H1 (cell line): Measurements from ENCODE around the gene NFX1. TPM values are rescaled to one million over a fixed set of nuclear protein-coding genes. Genes with fewer than 3 reads are reported as not detected.

ENCODE experiments used
- CEBPB ChIP-seq: IDR thresholded peaks from 2 replicates; pipeline ENCODE4 v1.6.1; 2012; ENCODE audit warnings: low read depth, low read length
- CHD1 ChIP-seq: IDR thresholded peaks from 2 replicates; pipeline ENCODE4 v1.6.1; 2012; ENCODE audit warnings: low read depth, low read length, improper control_type of control experiment
- HDAC6 ChIP-seq: IDR thresholded peaks from one replicate; pipeline ENCODE4 v1.7.1; 2012; ENCODE audit warnings: low read depth, mild to moderate bottlenecking, inconsistent platforms, low read length, moderate library complexity
- RNF2 ChIP-seq: fragments of 200-900, 300-1000 bp; sonication (generic); IDR thresholded peaks from 2 replicates; pipeline ENCODE4 v1.7.1; 2016; ENCODE audit warnings: borderline replicate concordance, low read depth, mild to moderate bottlenecking, antibody characterized with exemption, low read length; ENCODE audit not compliant: poor library complexity, severe bottlenecking; ENCODE audit errors: missing control alignments
- SAP30 ChIP-seq: fragments of 300-600 bp; sonication (generic); IDR thresholded peaks from 2 replicates; pipeline ENCODE4 v1.7.1; 2012; ENCODE audit warnings: low read length, moderate library complexity, mild to moderate bottlenecking, inconsistent platforms; ENCODE audit not compliant: insufficient read depth, insufficient replicate concordance
- SIN3A ChIP-seq, 2 experiments: IDR thresholded peaks in 1 of 2; conservative IDR thresholded peaks in 1 of 2; 2 replicates each; pipeline ENCODE4 v1.6.1; 2011 to 2012; ENCODE audit warnings: low read length in 2 of 2, improper control_type of control experiment in 1 of 2, low read depth in 1 of 2, mild to moderate bottlenecking in 1 of 2
- polyA plus RNA-seq, 7 experiments: library from polyadenylated mRNA; depleted of rRNA in 3 of 7; stranded (reverse) in 5 of 7; unstranded in 2 of 7; fragments of >200 nt in 5 of 7; fragments of 200-250 nt in 2 of 7; gene quantifications; 1 replicate in 5 of 7; 2 replicates in 1 of 7; 4 replicates in 1 of 7; pipeline versions ENCODE4 v1.2.1 to v1.2.3, GENCODE V29; 2011 to 2013; ENCODE audit warnings: missing spikeins in 2 of 7, mixed read lengths in 2 of 7
- total RNA-seq: library from RNA; stranded (reverse); fragmentation: NEBNext Ultra II Directional; extraction: Animal tissue kit (Norgen Biotek cat#: 25700); gene quantifications from 2 replicates; pipeline ENCODE4 v1.2.1, GENCODE V29; 2021

NFX1 gene
- total and polyA plus RNA-seq, 2 of the 8 experiments (the other 6 are each of a cell fraction or from before 2014, with no cell fraction given): 19.4 to 28.4 TPM

GRCh38 chr9:33403941-33404787, 113.8 kb downstream of the NFX1 start (continued):
- TF ChIP-seq HDAC6 (no peak), SAP30 (no peak), CHD1 (no peak), SIN3A (conservative IDR thresholded peaks at IDR 0.05 in 1 of 2, IDR thresholded peaks at IDR 0.05 in 1 of 2; ENCODE audit: low read depth in 1 of 2, low read length in 2 of 2) (no peak), CEBPB (no peak), RNF2 (no peak)
